Measurements from ENCODE around the gene CPHXL. TPM values are rescaled to one million over a fixed set of nuclear protein-coding genes. Genes with fewer than 3 reads are reported as not detected.

CPHXL gene
- polyA plus RNA-seq, 1 of the 3 experiments (the other 2 are of a cell fraction), result not detected

DNA sequence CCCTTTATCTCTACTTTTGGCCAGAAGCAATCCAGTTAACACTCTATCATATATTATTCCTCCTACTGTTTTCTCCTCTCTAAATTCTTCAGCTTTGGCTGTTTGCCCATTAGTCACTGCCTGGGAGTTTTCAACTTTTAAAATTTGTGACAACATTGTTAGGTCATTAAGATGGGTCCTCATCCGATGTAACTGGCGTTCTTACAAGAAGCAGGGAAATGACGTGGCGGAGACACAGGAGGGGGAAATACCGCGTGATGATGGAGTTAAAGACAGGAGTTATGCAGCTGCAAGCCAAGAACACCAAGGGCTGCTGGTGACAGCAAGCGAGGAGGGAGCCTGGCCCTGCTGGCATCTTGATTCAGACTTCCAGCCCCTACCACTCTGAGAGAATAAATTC lies 34.8 kb upstream of the CPHXL start (continued):
- TF ChIP-seq, protein P1, sequence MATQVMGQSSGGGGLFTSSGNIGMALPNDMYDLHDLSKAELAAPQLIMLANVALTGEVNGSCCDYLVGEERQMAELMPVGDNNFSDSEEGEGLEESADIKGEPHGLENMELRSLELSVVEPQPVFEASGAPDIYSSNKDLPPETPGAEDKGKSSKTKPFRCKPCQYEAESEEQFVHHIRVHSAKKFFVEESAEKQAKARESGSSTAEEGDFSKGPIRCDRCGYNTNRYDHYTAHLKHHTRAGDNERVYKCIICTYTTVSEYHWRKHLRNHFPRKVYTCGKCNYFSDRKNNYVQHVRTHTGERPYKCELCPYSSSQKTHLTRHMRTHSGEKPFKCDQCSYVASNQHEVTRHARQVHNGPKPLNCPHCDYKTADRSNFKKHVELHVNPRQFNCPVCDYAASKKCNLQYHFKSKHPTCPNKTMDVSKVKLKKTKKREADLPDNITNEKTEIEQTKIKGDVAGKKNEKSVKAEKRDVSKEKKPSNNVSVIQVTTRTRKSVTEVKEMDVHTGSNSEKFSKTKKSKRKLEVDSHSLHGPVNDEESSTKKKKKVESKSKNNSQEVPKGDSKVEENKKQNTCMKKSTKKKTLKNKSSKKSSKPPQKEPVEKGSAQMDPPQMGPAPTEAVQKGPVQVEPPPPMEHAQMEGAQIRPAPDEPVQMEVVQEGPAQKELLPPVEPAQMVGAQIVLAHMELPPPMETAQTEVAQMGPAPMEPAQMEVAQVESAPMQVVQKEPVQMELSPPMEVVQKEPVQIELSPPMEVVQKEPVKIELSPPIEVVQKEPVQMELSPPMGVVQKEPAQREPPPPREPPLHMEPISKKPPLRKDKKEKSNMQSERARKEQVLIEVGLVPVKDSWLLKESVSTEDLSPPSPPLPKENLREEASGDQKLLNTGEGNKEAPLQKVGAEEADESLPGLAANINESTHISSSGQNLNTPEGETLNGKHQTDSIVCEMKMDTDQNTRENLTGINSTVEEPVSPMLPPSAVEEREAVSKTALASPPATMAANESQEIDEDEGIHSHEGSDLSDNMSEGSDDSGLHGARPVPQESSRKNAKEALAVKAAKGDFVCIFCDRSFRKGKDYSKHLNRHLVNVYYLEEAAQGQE (IDR thresholded peaks at IDR 0.05; ENCODE audit: low read depth, low read length), result no peak
- no peak for TF ChIP-seq MXI1 (IDR thresholded peaks at IDR 0.05; ENCODE audit: low read depth, low read length)

DNA sequence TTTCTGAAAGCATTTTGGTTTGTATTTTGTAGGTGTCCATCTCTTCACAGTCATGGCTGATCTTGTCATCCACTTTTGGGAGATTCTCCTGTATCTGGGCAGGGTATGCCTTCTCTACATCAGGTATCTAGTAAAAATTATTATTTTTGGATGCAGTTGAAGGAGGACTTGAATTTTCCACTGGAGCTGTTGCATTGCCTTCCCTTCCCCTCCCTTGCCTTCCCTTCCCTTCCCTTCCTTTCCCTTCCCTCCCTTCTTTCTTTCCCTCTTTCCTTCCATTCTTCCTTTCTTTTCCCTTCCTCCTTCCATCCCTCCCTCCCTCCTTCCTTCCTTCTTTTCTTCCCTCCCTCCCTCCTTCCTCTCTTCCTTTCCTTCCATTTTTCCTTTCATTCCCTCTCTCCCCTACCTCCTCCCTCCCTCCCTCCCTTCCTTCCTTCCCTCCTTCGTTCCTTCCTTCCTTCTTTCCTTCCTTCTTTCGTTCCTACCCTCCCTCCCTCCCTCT lies 33.8 kb upstream of the CPHXL start:
- ChIA-PET POLR2A (no interaction called here), CTCF (interaction anchor here (1.0 to 1.2 kb wide), 3 partner anchors 288 to 560 kb away, joined by 3 to 4 read pairs (median 3); partner anchors contain the start of gene TMEM170A)
- 29% methylated on average over 2 of the region's 2 CpGs for WGBS (ENCODE audit: low lambda C conversion rate)

More for the DNA sequence above, 33.8 kb upstream of the CPHXL start:
- H3K79me2 ChIP-seq (ENCODE audit: insufficient read depth), result no peaks in the 10 kb centered on the region
- H3K4me3 ChIP-seq (ENCODE audit: low read depth in 2 of 2, low read length in 1 of 2), result no peak overlapping the region
- no peak overlapping the region for H3K4me2 ChIP-seq
- no peaks in the 10 kb centered on the region for H3F3A ChIP-seq (replicated peaks; ENCODE audit: insufficient read depth)
- H3K27me3 ChIP-seq (ENCODE audit: insufficient read depth), result no peaks in the 10 kb centered on the region
- no peaks in the 10 kb centered on the region for H3K36me3 ChIP-seq (replicated peaks in 1 of 2; ENCODE audit: control insufficient read depth in 1 of 2, insufficient read depth in 2 of 2, low read length in 1 of 2)
- no peak overlapping the region for H2AFZ ChIP-seq (ENCODE audit: low read depth)
- no peak overlapping the region for H3K9ac ChIP-seq
- no peaks in the 10 kb centered on the region for H4K20me1 ChIP-seq (ENCODE audit: insufficient read depth)
- H3K27ac ChIP-seq (ENCODE audit: low read depth in 2 of 2, low read length in 1 of 2), result no peak overlapping the region
- H3K9me2 ChIP-seq, result no peaks in the 10 kb centered on the region
- no peak for TF ChIP-seq MXI1 (IDR thresholded peaks at IDR 0.05; ENCODE audit: low read depth, low read length)
- TF ChIP-seq, protein P2, sequence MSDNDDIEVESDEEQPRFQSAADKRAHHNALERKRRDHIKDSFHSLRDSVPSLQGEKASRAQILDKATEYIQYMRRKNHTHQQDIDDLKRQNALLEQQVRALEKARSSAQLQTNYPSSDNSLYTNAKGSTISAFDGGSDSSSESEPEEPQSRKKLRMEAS (IDR thresholded peaks at IDR 0.05; ENCODE audit: low read depth), result no peak
- TF ChIP-seq NRF1 (IDR thresholded peaks at IDR 0.05; ENCODE audit: low read depth, low read length), result no peak
- no peak for TF ChIP-seq RAD21 (IDR thresholded peaks at IDR 0.05; ENCODE audit: low read length)
- TF ChIP-seq GATA2 (CRISPR knock-in tag; IDR thresholded peaks at IDR 0.05), result no peak
- TF ChIP-seq FOSL2 (IDR thresholded peaks at IDR 0.05; ENCODE audit: borderline replicate concordance, low read depth), result no peak
- TF ChIP-seq, protein P3, sequence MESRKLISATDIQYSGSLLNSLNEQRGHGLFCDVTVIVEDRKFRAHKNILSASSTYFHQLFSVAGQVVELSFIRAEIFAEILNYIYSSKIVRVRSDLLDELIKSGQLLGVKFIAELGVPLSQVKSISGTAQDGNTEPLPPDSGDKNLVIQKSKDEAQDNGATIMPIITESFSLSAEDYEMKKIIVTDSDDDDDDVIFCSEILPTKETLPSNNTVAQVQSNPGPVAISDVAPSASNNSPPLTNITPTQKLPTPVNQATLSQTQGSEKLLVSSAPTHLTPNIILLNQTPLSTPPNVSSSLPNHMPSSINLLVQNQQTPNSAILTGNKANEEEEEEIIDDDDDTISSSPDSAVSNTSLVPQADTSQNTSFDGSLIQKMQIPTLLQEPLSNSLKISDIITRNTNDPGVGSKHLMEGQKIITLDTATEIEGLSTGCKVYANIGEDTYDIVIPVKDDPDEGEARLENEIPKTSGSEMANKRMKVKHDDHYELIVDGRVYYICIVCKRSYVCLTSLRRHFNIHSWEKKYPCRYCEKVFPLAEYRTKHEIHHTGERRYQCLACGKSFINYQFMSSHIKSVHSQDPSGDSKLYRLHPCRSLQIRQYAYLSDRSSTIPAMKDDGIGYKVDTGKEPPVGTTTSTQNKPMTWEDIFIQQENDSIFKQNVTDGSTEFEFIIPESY (IDR thresholded peaks at IDR 0.05; ENCODE audit: borderline replicate concordance, low read depth), result no peak
- no peak for TF ChIP-seq TCF12 (IDR thresholded peaks at IDR 0.05)
- no peak for TF ChIP-seq RXRA (IDR thresholded peaks at IDR 0.05; ENCODE audit: borderline replicate concordance, low read depth)
- TF ChIP-seq, protein P4, sequence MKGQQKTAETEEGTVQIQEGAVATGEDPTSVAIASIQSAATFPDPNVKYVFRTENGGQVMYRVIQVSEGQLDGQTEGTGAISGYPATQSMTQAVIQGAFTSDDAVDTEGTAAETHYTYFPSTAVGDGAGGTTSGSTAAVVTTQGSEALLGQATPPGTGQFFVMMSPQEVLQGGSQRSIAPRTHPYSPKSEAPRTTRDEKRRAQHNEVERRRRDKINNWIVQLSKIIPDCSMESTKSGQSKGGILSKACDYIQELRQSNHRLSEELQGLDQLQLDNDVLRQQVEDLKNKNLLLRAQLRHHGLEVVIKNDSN (IDR thresholded peaks at IDR 0.05; ENCODE audit: borderline replicate concordance, low read depth), result no peak
- TF ChIP-seq, protein P5, sequence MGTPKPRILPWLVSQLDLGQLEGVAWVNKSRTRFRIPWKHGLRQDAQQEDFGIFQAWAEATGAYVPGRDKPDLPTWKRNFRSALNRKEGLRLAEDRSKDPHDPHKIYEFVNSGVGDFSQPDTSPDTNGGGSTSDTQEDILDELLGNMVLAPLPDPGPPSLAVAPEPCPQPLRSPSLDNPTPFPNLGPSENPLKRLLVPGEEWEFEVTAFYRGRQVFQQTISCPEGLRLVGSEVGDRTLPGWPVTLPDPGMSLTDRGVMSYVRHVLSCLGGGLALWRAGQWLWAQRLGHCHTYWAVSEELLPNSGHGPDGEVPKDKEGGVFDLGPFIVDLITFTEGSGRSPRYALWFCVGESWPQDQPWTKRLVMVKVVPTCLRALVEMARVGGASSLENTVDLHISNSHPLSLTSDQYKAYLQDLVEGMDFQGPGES (IDR thresholded peaks at IDR 0.05; ENCODE audit: low read depth, low read length), result no peak
- no peak for TF ChIP-seq POLR2AphosphoS5 (IDR thresholded peaks at IDR 0.05; ENCODE audit: low read depth, low read length)
- no peak for DNase-seq
- no peaks in the 10 kb centered on the region for H3K9me3 ChIP-seq
- no peaks in the 10 kb centered on the region for H3K4me1 ChIP-seq (ENCODE audit: control insufficient read depth in 1 of 2, insufficient read depth in 2 of 2, low read depth in 1 of 2, low read length in 1 of 2)

Measured in SK-N-SH (cell line).